ENCODE results near the gene TLR3.

The TLR3 gene

DNA sequence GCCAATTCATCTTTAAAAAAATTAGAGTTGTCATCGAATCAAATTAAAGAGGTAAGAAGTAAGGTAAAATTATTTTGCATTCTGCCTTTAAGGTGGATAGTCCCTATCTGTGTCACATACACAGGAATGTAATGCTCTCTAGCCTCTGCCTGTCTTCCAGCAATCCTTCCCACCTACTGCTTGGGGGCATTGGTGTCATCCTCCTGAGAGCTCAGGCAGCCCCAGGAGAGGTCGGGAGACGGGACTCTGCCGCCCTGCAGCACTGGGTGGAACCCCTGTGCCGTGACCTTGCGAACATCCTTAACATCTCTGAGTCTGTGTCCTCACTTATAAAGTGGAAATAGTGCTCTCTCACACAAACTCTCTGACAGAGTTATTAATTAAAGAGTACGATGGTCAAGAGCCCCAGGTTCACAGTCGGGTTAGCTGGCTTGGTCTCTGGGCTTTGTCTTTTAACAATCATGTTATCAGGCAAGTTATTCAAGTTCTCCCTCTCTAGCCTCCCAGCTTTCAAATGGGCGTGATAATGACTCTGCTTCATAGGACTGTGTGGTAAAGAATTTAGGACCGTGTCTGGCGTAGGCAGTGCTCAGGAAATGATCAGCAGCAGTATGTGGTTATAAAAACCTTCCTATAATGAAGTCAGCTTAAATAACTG is 10.2 kb downstream of the TLR3 start:
- Mint-ChIP-seq H3K27ac (no peak overlapping the region), H3K9me3 (ENCODE audit: low read depth) (no peaks in the 10 kb centered on the region), H3K4me3 (no peak overlapping the region)

DNA sequence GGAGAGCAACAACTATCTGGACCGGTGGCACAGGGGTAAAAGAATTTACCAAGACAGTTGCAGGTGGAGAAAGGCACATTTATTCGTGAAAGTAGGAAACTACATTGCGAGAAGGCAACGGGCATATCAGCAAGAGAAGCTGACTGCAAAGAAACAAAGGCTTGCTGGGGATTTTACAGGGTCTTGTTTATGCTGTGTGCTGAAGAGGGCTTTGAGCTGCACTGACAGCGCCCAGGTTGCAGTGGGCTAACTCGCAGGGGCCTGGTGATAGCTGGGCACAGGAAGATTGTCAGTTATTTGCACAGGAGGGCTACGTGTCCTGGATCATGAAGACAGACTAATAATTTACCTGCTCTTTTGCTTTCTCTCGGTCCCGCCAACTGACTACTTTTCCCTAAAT is 10.7 kb downstream of the TLR3 start:
- H3K9me3 Mint-ChIP-seq (ENCODE audit: low read depth) = no peaks in the 10 kb centered on the region
- no peak overlapping the region for H3K4me3 Mint-ChIP-seq
- peaks cover 6% of the 10 kb centered on the region for H3K27me3 Mint-ChIP-seq
- H3K4me1 Mint-ChIP-seq (ENCODE audit: low read depth) = no peaks in the 10 kb centered on the region
- H3K27ac Mint-ChIP-seq = no peak overlapping the region
- H3K36me3 Mint-ChIP-seq = no peaks in the 10 kb centered on the region

More for the DNA sequence above, 10.2 kb downstream of the TLR3 start:
- Mint-ChIP-seq H3K27me3 (peaks cover 6% of the 10 kb centered on the region), H3K36me3 (no peaks in the 10 kb centered on the region), H3K4me1 (ENCODE audit: low read depth) (no peaks in the 10 kb centered on the region)

DNA sequence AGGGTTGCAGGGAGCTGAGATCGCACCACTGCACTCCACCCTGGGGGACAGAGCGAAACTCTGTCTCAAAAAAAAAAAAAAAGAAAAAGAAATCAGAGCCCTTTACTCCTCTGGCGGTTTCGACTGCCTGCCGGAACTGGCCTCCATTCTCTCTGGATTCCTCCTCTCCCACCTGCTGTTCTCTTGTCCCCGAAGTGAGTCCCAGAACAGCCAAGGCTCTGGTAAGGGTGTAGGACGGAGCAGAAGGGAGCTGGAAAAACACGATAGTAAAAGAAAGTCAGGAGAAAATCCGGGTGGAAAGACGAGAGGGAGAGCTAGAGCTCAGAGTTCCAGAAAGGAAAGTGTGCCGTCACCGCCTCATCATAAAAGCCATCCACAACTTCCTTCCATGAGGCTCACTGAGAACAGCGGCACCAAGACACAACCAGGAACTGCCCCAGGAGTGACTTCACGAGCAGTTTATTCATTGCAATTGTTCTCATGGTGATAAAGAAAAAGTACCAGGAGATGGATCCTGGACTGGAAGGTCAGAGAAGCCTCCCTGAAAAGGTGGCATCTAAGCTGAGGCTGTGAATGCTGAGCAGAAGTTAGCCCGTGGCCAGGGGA is 12.3 kb downstream of the TLR3 start:
- H3K27me3 Mint-ChIP-seq = peaks cover 6% of the 10 kb centered on the region
- H3K4me3 Mint-ChIP-seq = no peak overlapping the region
- H3K27ac Mint-ChIP-seq = no peak overlapping the region
- H3K36me3 Mint-ChIP-seq = no peaks in the 10 kb centered on the region
- no peaks in the 10 kb centered on the region for H3K9me3 Mint-ChIP-seq (ENCODE audit: low read depth)
- no peaks in the 10 kb centered on the region for H3K4me1 Mint-ChIP-seq (ENCODE audit: low read depth)

DNA sequence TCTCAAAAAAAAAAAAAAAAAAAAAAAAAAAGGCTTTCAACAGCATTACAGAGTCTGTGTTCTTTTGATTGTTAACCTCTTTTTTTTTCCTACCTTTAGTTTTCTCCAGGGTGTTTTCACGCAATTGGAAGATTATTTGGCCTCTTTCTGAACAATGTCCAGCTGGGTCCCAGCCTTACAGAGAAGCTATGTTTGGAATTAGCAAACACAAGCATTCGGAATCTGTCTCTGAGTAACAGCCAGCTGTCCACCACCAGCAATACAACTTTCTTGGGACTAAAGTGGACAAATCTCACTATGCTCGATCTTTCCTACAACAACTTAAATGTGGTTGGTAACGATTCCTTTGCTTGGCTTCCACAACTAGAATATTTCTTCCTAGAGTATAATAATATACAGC is 13.3 kb downstream of the TLR3 start:
- Mint-ChIP-seq H3K27ac (no peak overlapping the region), H3K4me3 (no peak overlapping the region), H3K9me3 (ENCODE audit: low read depth) (no peaks in the 10 kb centered on the region), H3K4me1 (ENCODE audit: low read depth) (no peaks in the 10 kb centered on the region), H3K27me3 (peaks cover 6% of the 10 kb centered on the region), H3K36me3 (no peaks in the 10 kb centered on the region)

DNA sequence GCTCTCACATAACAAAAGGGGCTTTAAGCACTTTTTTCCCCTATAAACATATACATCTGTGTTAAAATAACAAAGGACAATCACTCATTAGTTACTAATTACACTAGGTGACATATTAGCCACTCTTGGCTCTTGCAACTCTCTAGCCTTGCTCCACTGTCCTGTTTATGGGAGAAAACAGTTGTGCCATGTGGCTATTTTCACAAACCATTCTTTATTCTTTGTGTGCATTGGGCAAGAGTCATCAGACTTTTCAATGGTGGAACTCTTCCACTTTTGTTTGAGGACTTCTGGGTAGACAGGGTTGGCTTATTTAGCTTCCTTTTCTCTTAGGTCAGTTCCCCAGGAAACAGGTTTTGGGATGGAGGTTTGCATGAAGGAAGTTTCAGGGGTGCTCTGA is 19.6 kb downstream of the TLR3 start:
- H3K27ac Mint-ChIP-seq = no peak overlapping the region
- no peak overlapping the region for H3K4me3 Mint-ChIP-seq
- peaks cover 6% of the 10 kb centered on the region for H3K27me3 Mint-ChIP-seq
- no peaks in the 10 kb centered on the region for H3K36me3 Mint-ChIP-seq
- no peaks in the 10 kb centered on the region for H3K4me1 Mint-ChIP-seq (ENCODE audit: low read depth)
- H3K9me3 Mint-ChIP-seq (ENCODE audit: low read depth) = no peaks in the 10 kb centered on the region

DNA sequence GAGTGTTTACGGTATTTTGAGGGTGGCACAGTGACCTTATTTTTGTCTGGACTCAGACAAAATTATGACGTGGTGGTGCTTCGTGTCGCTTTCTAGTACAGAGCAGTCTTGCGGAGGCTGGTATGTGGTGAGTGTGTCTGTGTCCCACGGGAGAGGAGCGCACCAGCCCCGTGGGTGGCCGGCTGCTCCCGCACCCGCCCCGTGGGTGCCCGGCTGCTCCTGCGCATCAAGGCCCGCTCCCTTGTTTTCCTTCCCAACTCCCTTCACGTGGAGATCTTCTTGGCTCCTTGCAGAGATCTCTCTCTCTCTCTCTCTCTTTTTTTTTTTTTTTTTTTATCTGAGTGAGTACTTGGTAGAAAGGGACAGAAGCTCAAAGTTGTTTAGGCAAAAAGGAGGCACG is 23.3 kb downstream of the TLR3 start:
- Mint-ChIP-seq H3K4me3 (no peak overlapping the region), H3K27me3 (peaks cover 15% of the 10 kb centered on the region), H3K9me3 (ENCODE audit: low read depth) (no peaks in the 10 kb centered on the region)

GRCh38 chr4:186095406-186095805 is 26.4 kb downstream of the TLR3 start:
- Mint-ChIP-seq H3K4me1 (ENCODE audit: low read depth) (no peaks in the 10 kb centered on the region), H3K27ac (no peak overlapping the region)

More for the DNA sequence above, 23.3 kb downstream of the TLR3 start:
- Mint-ChIP-seq H3K36me3 (no peaks in the 10 kb centered on the region), H3K4me1 (ENCODE audit: low read depth) (no peaks in the 10 kb centered on the region), H3K27ac (no peak overlapping the region)

DNA sequence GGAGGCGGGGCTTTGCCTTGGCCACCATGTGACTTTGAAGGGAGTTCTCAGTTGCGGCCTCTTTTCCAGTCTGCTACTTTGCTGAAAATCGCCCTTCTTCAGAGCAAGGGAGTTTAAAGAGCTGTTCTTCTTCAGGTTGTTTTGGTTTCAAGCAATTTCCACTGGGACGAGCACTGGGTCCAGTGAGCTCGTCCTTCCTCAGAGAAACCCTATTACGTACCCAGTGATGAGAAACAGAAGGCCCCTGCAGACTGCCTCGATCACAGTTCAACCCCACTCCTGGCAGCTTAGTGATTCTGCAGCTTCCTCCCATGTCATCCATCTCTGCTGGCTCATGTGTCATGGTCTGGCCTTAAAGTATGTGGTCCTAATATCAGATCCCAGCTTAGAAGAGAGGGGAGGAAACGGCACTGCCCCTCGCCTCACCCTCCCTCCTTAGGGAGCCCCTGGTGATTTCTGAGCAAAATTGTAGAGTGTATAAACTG is 27.8 kb downstream of the TLR3 start:
- H3K27me3 Mint-ChIP-seq = peaks cover 13% of the 10 kb centered on the region
- H3K4me1 Mint-ChIP-seq (ENCODE audit: low read depth) = no peaks in the 10 kb centered on the region
- no peaks in the 10 kb centered on the region for H3K36me3 Mint-ChIP-seq
- no peaks in the 10 kb centered on the region for H3K9me3 Mint-ChIP-seq (ENCODE audit: low read depth)
- no peak overlapping the region for H3K27ac Mint-ChIP-seq
- no peak overlapping the region for H3K4me3 Mint-ChIP-seq

More at GRCh38 chr4:186095406-186095805, 26.4 kb downstream of the TLR3 start:
- Mint-ChIP-seq H3K36me3 (no peaks in the 10 kb centered on the region), H3K4me3 (no peak overlapping the region), H3K27me3 (peaks cover 13% of the 10 kb centered on the region), H3K9me3 (ENCODE audit: low read depth) (no peaks in the 10 kb centered on the region)

- Mint-ChIP-seq H3K4me3 (no peak overlapping the region), H3K27ac (no peak overlapping the region), H3K36me3 (no peaks in the 10 kb centered on the region), H3K4me1 (ENCODE audit: low read depth) (no peaks in the 10 kb centered on the region), H3K27me3 (peaks cover 13% of the 10 kb centered on the region), H3K9me3 (ENCODE audit: low read depth) (no peaks in the 10 kb centered on the region)
Observed at GRCh38 chr4:186097386-186097785, 28.4 kb downstream of the TLR3 start.

DNA sequence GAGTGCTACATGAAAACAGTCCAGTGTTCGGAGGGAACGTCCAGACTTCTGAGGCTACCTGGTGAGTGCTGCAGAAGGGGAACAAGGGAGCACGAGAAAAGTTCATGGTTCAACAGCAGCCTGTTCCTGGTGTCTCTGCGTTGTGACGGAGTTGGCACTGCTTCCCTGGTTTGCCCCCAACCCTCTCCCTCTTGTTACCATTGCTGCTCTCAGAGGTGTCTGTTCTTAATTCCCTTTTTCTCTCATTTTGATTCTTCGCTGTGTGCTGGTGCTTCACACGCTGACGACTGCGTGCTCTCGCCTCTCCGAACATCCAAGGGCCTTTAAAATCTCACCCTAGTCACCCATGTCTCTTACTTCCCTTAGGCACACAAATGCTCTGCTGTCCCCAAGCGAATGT is 34.0 kb downstream of the TLR3 start:
- H3K9me3 Mint-ChIP-seq (ENCODE audit: low read depth) = no peaks in the 10 kb centered on the region
- H3K27ac Mint-ChIP-seq = no peak overlapping the region
- no peak overlapping the region for H3K4me3 Mint-ChIP-seq
- H3K36me3 Mint-ChIP-seq = no peaks in the 10 kb centered on the region
- peaks cover 18% of the 10 kb centered on the region for H3K27me3 Mint-ChIP-seq
- peaks cover 12% of the 10 kb centered on the region for H3K4me1 Mint-ChIP-seq (ENCODE audit: low read depth)

- peak within 1 kb of the TSS; percentile 77 for H3K4me3 Mint-ChIP-seq
- H3K36me3 Mint-ChIP-seq = no peaks in the 10 kb centered on the region
- no peaks in the 10 kb centered on the region for H3K9me3 Mint-ChIP-seq (ENCODE audit: low read depth)
- no peak within 1 kb of the TSS for H3K27ac Mint-ChIP-seq
- peaks cover 12% of the 10 kb centered on the region for H3K4me1 Mint-ChIP-seq (ENCODE audit: low read depth)
- peaks cover 20% of the 10 kb centered on the region for H3K27me3 Mint-ChIP-seq
Observed at GRCh38 chr4:186104114-186104889, 35.3 kb downstream of the TLR3 start, which contains the start of gene FAM149A. FAM149A (plus strand) TSS chr4:186104704.

DNA sequence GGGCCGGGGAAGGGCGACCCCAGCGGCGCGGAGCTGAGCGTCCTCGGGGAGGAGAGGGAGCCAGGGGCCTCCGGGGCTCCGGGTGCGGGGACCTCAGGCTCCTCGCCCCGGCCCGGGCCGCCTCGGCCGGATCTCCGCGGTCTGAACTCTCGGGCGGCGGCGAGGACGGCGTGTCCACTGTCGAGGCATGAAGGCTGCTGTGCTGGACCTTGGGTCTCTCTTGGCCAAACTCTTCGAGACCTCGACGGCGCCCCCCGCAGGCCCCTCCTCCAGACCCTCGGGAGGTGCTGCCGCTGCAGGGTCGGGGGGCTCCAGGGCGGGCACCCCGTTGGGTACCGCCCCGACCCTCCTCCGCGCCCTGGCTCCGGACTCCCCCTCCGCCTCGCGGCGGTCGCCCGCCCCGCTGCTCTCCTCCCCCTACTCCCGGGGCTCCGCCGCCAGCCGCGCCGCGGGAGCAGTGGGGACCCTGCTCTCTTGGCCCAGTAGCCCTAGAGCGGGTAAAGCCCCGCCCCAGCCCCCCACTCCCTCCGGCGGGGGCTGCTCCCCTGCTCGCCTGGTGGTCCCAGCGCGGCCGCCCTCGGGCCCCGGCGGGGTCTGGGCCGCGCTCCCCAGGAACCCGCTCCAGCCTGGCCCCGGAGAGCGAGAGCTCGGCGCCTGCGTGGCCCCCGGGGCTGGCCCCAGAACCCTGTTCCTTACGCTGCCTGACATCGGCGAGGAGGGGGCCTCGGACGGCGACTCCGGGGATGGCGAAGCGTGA is 36.1 kb downstream of the TLR3 start:
- H3K27ac Mint-ChIP-seq = no peak overlapping the region
- peaks cover 12% of the 10 kb centered on the region for H3K4me1 Mint-ChIP-seq (ENCODE audit: low read depth)
- H3K9me3 Mint-ChIP-seq (ENCODE audit: low read depth) = no peaks in the 10 kb centered on the region
- no peaks in the 10 kb centered on the region for H3K36me3 Mint-ChIP-seq
- H3K27me3 Mint-ChIP-seq = peaks cover 18% of the 10 kb centered on the region
- peak overlapping the region; percentile 77 for H3K4me3 Mint-ChIP-seq

DNA sequence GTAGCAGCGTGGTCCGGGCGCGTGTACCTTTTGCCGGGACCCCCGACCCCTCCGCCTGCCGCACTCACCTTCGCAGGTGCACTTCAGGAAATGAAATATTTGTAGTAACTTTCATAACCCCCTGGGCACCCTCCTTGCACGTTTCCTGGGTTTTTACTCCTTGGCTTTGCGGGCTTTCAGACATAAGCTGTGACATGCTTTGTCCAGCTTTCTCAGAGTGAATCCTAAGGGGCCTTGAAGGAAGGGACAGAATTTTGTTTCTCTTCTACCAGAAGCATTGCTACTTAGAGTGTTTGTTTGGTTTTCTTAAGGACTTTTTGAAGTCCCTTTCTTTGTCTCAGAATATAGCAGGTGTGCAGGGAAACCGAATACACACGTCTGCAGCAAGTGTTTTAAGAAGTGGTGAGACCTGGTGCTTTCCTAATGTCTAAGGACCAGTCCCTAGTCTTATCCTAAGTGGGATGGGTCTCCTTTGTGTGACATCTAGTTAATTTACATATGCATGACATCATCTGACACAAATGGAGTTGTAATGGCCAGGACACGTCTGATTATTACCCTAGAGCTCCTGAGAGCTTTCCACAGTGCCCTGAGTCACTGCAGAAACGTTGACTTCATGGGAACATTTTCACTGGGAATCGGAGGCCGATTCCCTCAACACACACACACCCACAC is 36.8 kb downstream of the TLR3 start:
- Mint-ChIP-seq H3K36me3 (no peaks in the 10 kb centered on the region), H3K4me3 (peak overlapping the region; percentile 77), H3K27ac (no peak overlapping the region), H3K4me1 (ENCODE audit: low read depth) (peaks cover 12% of the 10 kb centered on the region), H3K9me3 (ENCODE audit: low read depth) (no peaks in the 10 kb centered on the region), H3K27me3 (peaks cover 18% of the 10 kb centered on the region)

GRCh38 chr4:186107947-186108346 is 39.0 kb downstream of the TLR3 start:
- H3K4me3 Mint-ChIP-seq = no peak overlapping the region

More at GRCh38 chr4:186107947-186108346, 39.0 kb downstream of the TLR3 start:
- H3K27me3 Mint-ChIP-seq = peaks cover 18% of the 10 kb centered on the region
- H3K9me3 Mint-ChIP-seq (ENCODE audit: low read depth) = no peaks in the 10 kb centered on the region
- H3K36me3 Mint-ChIP-seq = no peaks in the 10 kb centered on the region
- H3K27ac Mint-ChIP-seq = no peak overlapping the region
- H3K4me1 Mint-ChIP-seq (ENCODE audit: low read depth) = peaks cover 12% of the 10 kb centered on the region

Measured in activated naive CD8-positive, alpha-beta T cell (primary cell).